GM18861 (cell line): ENCODE measurements around the gene COX5B.
"Not testable (repeated sequence)": the region's sequence is repeated elsewhere in the genome, so short reads cannot be mapped to it uniquely, and the experiment has no call there.

Experiments used
- ATAC-seq: cut with Tn5 transposase; IDR thresholded peaks from one replicate; pipeline ENCODE4 v1.9.1; 2021; ENCODE audit not compliant: unreplicated experiment

Gene COX5B

GRCh38 chr2:97672606-97673140 is 26.8 kb downstream of the COX5B start:
- ATAC-seq: not testable (repeated sequence)

- ATAC-seq: no peak
Observed at GRCh38 chr2:97673182-97673914, 27.5 kb downstream of the COX5B start.

- ATAC-seq: no peak
Observed at GRCh38 chr2:97673915-97674283, 28.0 kb downstream of the COX5B start.

- no peak for ATAC-seq
Observed at GRCh38 chr2:97675430-97676113, 29.7 kb downstream of the COX5B start.

- no peak for ATAC-seq
Observed at GRCh38 chr2:97676620-97677019, 30.8 kb downstream of the COX5B start.

GRCh38 chr2:97677480-97677879 is 31.6 kb downstream of the COX5B start:
- ATAC-seq: no peak

GRCh38 chr2:97678298-97678697 is 32.4 kb downstream of the COX5B start:
- ATAC-seq: no peak

GRCh38 chr2:97687235-97687634 is 41.4 kb downstream of the COX5B start:
- not testable (repeated sequence) for ATAC-seq

- no peak for ATAC-seq
Observed at GRCh38 chr2:97688062-97688827, 42.4 kb downstream of the COX5B start.

- ATAC-seq: no peak
Observed at GRCh38 chr2:97691166-97691565, 45.3 kb downstream of the COX5B start.

- no peak for ATAC-seq
Observed at GRCh38 chr2:97693476-97693875, 47.6 kb downstream of the COX5B start.

GRCh38 chr2:97695744-97696143 is 49.9 kb downstream of the COX5B start:
- ATAC-seq: no peak

GRCh38 chr2:97697252-97698235 is 51.7 kb downstream of the COX5B start:
- ATAC-seq: no peak
